ENCODE data around the gene AWAT1. TPM values are rescaled to one million over a fixed set of nuclear protein-coding genes. Genes with fewer than 3 reads are reported as not detected.
A peak's percentile ranks its signal among the peaks of the same experiment; 100 is the strongest.

The AWAT1 gene
- total and polyA plus RNA-seq, 4 donors = not detected

- no peaks in the 10 kb centered on the region for H3K9me3 ChIP-seq (ENCODE audit: control insufficient read depth in 4 of 4, low read length in 3 of 4)
- no peak for DNase-seq (ENCODE audit: low spot score)
- H3K27me3 ChIP-seq (ENCODE audit: control insufficient read depth in 4 of 4, insufficient read depth in 4 of 4, low read length in 3 of 4) = no peaks in the 10 kb centered on the region
- TF ChIP-seq HNF4G (IDR thresholded peaks at IDR 0.05) (no peak), FOXA2 (IDR thresholded peaks at IDR 0.05) (no peak), YY1 (IDR thresholded peaks at IDR 0.05) (no peak), MAX (IDR thresholded peaks at IDR 0.05) (no peak), RXRA (IDR thresholded peaks at IDR 0.05) (no peak), ATF3 (IDR thresholded peaks at IDR 0.05) (no peak), HNF4A (conservative IDR thresholded peaks at IDR 0.05) (no peak), ZBTB33 (IDR thresholded peaks at IDR 0.05) (no peak), FOXA1 (IDR thresholded peaks at IDR 0.05) (no peak), JUND (IDR thresholded peaks at IDR 0.05) (no peak), SP1 (IDR thresholded peaks at IDR 0.05) (no peak), RAD21 (IDR thresholded peaks at IDR 0.05) (no peak), GABPA (IDR thresholded peaks at IDR 0.05 in 1 of 2, conservative IDR thresholded peaks at IDR 0.05 in 1 of 2) (no peak), EGR1 (IDR thresholded peaks at IDR 0.05; ENCODE audit: low read depth in 2 of 2) (no peak)
- TF ChIP-seq, protein P1, sequence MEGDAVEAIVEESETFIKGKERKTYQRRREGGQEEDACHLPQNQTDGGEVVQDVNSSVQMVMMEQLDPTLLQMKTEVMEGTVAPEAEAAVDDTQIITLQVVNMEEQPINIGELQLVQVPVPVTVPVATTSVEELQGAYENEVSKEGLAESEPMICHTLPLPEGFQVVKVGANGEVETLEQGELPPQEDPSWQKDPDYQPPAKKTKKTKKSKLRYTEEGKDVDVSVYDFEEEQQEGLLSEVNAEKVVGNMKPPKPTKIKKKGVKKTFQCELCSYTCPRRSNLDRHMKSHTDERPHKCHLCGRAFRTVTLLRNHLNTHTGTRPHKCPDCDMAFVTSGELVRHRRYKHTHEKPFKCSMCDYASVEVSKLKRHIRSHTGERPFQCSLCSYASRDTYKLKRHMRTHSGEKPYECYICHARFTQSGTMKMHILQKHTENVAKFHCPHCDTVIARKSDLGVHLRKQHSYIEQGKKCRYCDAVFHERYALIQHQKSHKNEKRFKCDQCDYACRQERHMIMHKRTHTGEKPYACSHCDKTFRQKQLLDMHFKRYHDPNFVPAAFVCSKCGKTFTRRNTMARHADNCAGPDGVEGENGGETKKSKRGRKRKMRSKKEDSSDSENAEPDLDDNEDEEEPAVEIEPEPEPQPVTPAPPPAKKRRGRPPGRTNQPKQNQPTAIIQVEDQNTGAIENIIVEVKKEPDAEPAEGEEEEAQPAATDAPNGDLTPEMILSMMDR (IDR thresholded peaks at IDR 0.05; ENCODE audit: low read depth, low read length, missing input control) = no peak
- H3K4me3 ChIP-seq (ENCODE audit: low read depth in 1 of 3, low read length in 3 of 3) = no peak within 1 kb of the TSS
- no peaks in the 10 kb centered on the region for H3K4me1 ChIP-seq (ENCODE audit: control insufficient read depth in 4 of 4, insufficient read depth in 4 of 4, low read length in 3 of 4)
- peaks cover 0 to 8% (median 0%) of the 10 kb centered on the region in 4 donors for H3K36me3 ChIP-seq (ENCODE audit: control insufficient read depth in 4 of 4, insufficient read depth in 3 of 4, low read depth in 1 of 4, low read length in 3 of 4)
- H3K9ac ChIP-seq (ENCODE audit: low read depth in 1 of 2, low read length in 2 of 2) = no peak within 1 kb of the TSS
- H3K27ac ChIP-seq (ENCODE audit: low read depth in 1 of 2, low read length in 2 of 2) = no peak within 1 kb of the TSS
- WGBS = 97% methylated on average over 21 of the region's 21 CpGs
Measured at GRCh38 chrX:70281951-70282350, 47.5 kb downstream of the AWAT1 start, which contains the start of gene RAB41. Gene RAB41, plus strand, starts transcription at chrX:70282172. Its CDS starts 46 bp downstream, at chrX:70282218.

GRCh38 chrX:70289168-70289792, 54.8 kb downstream of the AWAT1 start:
- Histone ChIP-seq H3K4me3 (ENCODE audit: low read depth in 1 of 3, low read length in 3 of 3) (peak overlapping the region; percentile 60 to 90 (median 75)), H3K27ac (ENCODE audit: low read depth in 1 of 2, low read length in 2 of 2) (peak overlapping the region in 1 of 2 donors; percentile 32), H3K9ac (ENCODE audit: low read depth in 1 of 2, low read length in 2 of 2) (peak overlapping the region in 1 of 2 donors; percentile 63), H3K27me3 (ENCODE audit: control insufficient read depth in 4 of 4, insufficient read depth in 4 of 4, low read length in 3 of 4) (no peaks in the 10 kb centered on the region), H3K4me1 (ENCODE audit: control insufficient read depth in 4 of 4, insufficient read depth in 4 of 4, low read length in 3 of 4) (peaks cover 0 to 14% (median 12%) of the 10 kb centered on the region in 4 donors), H3K9me3 (ENCODE audit: control insufficient read depth in 4 of 4, low read length in 3 of 4) (no peaks in the 10 kb centered on the region), H3K36me3 (ENCODE audit: control insufficient read depth in 4 of 4, insufficient read depth in 3 of 4, low read depth in 1 of 4, low read length in 3 of 4) (peaks cover 0 to 8% (median 2%) of the 10 kb centered on the region in 4 donors)
- DNase-seq (ENCODE audit: low spot score) = no peak
- TF ChIP-seq RXRA (IDR thresholded peaks at IDR 0.05) = no peak
- no peak for TF ChIP-seq FOXA2 (IDR thresholded peaks at IDR 0.05)
- no peak for TF ChIP-seq TAF1 (conservative IDR thresholded peaks at IDR 0.05)
- TF ChIP-seq JUND (IDR thresholded peaks at IDR 0.05) = no peak
- TF ChIP-seq ZBTB33 (IDR thresholded peaks at IDR 0.05) = no peak
- TF ChIP-seq EGR1 (IDR thresholded peaks at IDR 0.05; ENCODE audit: low read depth in 2 of 2) = no peak
- TF ChIP-seq FOXA1 (IDR thresholded peaks at IDR 0.05) = no peak
- TF ChIP-seq HNF4A (conservative IDR thresholded peaks at IDR 0.05) = no peak
- TF ChIP-seq ATF3 (IDR thresholded peaks at IDR 0.05) = no peak
- WGBS = 34% methylated on average over 11 of the region's 11 CpGs

Measured in liver (tissue), 9 donors.